Globus pallidus (tissue), 1 donor: ENCODE results near the gene GAB2.
"Not testable (repeated sequence)": the region's sequence is repeated elsewhere in the genome, so short reads cannot be mapped to it uniquely, and the experiment has no call there.

Experiments used
- DNase-seq: peaks from one replicate; pipeline ENCODE4 v3.0.0-alpha.2; 2015; ENCODE audit warnings: low spot score

Gene GAB2, protein sequence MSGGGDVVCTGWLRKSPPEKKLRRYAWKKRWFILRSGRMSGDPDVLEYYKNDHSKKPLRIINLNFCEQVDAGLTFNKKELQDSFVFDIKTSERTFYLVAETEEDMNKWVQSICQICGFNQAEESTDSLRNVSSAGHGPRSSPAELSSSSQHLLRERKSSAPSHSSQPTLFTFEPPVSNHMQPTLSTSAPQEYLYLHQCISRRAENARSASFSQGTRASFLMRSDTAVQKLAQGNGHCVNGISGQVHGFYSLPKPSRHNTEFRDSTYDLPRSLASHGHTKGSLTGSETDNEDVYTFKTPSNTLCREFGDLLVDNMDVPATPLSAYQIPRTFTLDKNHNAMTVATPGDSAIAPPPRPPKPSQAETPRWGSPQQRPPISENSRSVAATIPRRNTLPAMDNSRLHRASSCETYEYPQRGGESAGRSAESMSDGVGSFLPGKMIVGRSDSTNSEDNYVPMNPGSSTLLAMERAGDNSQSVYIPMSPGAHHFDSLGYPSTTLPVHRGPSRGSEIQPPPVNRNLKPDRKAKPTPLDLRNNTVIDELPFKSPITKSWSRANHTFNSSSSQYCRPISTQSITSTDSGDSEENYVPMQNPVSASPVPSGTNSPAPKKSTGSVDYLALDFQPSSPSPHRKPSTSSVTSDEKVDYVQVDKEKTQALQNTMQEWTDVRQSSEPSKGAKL

DNA sequence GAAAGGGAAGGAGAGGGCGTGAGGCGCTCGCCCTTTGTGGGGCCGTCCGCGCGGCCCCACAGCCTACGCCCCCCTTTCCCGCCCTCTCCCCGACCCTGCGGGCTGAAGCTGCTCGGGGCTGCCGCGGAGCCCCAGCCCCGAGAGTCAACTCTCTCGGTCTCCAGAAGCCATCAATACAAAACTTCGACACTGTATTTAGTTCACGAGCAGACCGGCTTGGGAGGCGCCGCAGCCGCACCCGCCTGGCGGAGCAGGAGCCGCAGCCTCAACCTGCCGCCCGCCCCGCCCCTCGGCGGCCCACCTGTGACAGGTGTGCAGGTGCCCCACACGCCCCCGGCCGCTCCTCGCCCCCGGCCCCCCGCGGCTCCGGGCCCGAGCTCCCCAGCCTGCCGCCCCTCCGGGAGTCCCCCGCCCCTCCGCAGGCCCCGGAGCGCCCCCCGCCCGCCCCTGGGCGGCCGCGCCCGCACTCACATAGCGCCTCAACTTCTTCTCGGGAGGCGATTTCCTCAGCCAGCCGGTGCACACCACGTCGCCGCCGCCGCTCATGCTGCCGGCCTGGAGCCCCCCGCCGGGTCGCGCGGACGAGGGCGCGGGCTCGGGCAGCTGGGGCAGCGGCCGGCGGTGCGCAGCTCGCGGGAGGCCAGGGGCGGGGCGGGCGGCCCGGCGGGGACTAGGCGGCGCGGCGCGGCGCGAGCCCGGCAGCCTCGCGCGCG lies at the start of gene GAB2:
TSS of gene GAB2 (minus strand) at position 646 of the 713 bp plus-strand sequence. CDS start at position 546, 100 bp downstream.
- no peak for DNase-seq

DNA sequence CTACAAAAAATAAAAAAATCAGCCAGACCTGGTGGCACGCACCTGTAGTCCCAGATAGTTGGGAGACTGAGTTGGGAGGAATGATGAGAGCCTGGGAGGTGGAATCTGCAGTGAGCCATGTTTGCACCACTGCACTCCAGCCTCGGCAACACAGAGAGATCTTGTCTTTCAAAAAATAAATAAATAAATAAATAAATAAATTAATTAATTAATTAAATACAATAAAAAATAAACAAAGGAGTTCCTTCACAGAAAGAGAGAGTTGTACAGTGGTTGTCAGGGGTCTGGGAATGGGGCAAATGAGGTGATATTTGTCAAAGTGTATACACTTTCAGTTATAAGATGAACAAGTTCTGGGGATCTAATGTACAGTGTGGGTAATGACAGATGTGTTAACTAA lies 49.8 kb upstream of the GAB2 start:
- no peak for DNase-seq

DNA sequence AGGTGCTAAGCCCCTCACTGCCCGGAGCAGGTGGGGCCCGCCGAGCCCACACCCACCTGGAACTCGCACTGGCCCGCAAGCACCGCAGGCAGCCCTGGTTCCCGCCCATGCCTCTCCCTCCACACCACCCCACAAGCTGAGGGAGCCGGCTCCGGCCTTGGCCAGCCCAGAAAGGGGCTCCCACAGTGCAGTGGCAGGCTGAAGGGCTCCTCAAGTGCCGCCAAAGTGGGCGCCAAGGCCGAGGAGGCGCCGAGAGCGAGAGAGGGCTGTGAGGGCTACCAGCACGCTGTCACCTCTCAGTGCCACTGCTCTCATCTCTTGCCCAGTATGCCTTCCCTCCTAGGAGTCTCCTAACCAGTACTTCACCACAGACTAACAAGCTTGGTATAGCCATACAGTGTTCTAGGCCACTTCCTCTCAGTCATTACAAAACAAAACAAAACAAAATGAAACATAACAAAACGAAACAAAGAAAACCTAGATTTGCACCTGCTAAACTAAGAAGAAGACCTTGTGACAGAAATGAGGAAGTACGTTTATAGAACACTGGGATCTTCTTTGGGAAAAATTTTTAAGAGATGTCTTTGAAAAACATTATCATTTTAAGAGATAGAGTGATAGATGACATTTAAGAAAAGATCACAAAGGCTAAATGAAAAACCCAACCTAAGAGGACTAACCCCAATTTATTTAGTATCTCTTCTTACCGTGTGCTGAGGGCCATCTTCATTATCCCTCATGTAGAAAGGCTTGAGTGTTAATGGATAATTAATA lies 47.7 kb upstream of the GAB2 start:
- no peak for DNase-seq

DNA sequence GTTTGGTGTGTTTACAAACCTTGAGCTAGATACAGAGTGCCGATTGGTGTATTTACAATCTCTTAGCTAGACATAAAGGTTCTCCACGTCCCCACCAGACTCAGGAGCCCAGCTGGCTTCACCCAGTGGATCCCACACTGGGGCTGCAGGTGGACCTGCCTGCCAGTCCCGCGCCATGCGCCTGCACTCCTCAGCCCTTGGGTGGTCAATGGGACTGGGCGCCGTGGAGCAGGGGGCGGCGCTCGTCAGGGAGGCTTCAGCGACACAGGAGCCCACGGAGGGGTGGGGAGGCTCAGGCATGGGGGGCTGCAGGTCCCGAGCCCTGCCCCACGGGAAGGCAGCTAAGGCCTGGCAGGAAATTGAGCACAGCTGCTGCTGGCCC lies 47.2 kb upstream of the GAB2 start:
- DNase-seq = not testable (repeated sequence)

DNA sequence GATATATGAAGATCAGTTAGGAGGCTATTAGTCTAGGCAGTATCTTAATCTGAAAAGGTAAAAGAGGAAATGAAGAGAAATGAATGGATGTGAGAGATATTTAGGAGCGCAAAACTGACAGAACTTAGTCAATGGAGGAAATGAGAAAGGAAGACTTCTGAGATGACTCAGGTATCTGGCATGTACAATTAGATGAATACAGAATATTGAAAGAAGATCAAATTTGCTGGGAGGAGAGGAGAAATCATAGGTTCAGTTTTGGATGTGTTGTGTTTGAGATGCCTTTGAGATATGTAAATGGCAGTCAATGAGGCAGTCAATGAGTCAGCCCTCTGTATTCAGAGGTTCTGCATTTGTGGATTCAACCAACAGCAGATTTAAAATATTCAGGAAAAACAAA lies 42.9 kb upstream of the GAB2 start:
- DNase-seq = no peak

DNA sequence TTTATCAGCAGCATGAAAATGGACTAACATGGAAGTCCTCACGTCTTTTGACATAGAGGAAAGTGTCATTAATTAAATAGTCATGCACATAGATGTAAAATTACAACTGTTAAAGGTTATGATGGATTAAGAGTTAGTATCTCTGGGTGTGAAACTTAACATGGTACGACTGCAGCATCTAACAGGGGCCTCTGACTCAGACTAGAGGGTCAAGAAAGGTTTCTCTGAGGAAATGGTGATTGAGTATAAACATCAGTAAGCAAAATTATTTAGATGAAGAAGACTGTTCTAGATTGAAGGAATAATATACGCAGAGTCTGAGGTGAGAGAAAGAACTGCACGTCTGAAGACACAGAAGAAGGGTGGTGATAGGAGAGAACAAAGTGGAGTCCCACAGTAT lies 42.1 kb upstream of the GAB2 start:
- DNase-seq = no peak

DNA sequence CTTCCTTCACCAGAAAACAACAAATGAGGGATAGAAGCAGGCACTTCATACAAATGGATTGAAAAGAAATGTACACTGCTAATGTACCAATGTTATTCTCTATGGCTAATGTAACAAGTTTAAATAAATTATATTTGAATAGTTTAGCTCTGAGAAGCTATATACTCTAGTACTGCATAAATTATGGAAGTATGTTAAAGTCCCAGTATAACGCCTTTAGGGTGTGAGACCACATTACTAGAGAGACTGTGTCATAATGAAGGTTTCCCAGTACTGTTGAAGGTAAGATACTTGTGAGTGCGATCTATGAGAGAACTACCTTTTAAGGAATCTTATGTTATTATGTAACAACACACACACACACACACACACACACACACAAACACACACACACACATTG lies 39.8 kb upstream of the GAB2 start:
- no peak for DNase-seq

DNA sequence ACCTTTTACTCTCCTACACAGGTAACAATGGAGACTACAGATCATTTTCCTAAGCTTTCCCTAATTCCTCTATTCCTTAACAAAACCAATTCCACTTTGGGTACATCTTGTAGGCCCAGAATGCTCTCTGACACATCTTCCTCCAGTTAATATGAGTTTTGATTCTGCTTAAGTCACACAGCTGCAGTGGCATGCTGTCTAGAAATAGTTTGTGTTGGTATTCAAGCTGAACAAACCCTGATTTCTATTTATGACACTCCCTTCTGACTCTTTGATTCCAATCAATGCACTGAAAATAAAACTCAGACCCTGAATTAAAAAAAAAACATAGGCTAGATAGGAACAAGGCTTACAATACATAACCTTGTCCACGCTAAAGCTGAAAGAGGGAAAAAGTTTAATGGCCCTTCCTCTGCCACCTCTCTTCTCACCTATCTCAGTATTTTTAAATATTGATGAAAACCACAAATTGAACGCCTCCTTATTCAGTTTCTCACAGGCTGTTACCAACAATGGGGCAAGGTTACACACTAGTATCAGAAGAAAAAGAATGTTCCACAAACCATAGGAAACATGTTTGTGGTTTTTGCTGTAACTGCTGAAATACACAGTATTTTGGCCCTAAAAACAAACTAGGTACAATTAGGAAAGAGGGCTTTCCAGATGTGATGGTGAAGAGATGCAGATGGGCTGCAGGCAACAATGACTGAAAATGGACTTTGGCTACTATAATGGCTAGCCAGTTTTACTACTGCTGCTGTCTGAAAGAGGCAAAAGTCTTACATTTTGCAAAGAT lies 35.7 kb upstream of the GAB2 start:
- no peak for DNase-seq

DNA sequence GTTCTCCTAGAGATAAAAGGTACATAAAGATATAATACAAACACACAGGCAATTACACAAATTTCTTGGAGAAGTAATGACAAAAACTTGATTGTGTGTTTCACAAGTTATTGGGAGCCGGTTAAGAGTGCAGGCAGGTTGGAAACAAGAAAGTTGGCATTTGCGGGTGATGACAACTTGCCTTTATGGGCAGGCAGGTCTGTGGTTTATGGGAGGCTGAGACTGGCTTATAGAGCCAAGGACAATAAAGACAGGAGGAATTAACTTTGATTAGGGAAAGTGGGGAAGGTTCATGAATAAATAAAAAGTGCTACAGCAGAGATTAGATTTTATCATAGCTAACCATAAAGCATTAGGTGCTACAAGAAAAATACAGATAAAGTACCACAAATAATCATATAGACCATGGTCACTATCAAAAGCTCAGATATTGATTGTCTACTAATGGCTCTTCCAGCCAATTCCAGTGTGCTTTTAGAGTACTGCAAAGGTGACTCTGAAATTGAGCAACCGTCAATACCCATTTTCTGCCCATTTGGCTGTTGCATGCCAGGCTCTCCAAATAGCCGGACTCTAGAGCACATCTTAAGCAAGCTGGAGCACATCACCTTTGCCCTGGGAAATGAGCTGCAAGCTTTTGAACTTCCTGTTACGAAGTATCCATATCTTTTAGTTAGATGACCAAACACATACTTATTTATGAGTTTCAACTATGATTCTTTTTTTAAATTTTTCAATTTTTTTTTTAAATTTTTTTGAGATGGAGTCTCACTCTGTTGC lies 33.9 kb upstream of the GAB2 start:
- no peak for DNase-seq

DNA sequence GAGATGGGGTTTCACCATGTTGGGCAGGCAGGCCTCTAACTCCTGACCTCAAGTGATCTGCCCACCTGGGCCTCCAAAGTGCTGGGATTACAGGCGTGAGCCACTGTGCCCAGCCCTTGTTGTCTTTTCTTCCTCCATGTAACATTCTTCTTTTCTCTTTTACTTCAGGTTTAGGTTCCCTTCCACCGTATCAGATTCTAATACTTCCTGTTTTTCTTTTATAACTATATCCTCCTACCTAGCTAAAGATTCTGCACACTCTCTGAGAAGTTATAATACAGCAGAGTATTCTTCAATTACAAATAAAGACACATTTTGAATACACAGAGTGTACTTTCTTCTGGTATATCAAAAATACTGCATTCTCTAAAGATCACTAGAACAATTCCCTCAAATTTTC lies 33.2 kb upstream of the GAB2 start:
- DNase-seq = no peak

DNA sequence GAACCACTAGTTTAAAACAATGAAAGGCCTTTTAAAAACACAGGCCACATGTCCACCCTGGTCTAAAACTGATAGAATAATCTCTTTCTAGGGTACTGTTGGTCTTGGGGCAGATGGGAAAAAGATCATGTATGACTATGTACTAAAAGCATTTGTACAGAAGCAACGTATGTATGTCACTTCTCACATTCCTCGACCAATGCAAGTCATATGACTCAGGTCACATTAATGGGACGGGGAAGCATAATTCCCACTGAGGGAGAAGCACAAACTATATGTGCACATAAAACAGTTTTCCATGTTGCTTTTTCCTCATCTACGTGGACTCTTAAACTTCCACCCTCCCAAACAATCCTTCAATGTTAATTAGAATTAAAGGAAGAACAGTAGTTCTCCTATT lies 32.2 kb upstream of the GAB2 start:
- DNase-seq = no peak

DNA sequence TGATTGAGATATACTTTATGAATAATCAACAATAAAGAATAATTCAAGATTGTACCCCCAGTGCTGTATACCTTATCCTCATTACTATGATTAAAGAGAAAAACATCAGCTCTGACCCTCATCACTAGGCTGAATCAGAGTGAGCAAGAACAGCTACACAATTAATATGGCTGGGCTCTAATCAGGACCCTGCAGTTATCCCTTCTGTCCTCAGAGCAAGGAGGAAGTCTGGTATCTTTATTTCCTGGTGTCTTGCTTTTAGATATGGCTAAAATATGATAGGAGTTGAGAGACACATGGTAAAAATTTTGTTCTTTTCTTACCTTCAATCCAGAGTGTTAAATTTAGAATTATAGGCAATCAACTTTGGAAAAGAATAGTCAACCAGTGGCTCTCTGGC lies 28.6 kb upstream of the GAB2 start:
- DNase-seq = no peak

DNA sequence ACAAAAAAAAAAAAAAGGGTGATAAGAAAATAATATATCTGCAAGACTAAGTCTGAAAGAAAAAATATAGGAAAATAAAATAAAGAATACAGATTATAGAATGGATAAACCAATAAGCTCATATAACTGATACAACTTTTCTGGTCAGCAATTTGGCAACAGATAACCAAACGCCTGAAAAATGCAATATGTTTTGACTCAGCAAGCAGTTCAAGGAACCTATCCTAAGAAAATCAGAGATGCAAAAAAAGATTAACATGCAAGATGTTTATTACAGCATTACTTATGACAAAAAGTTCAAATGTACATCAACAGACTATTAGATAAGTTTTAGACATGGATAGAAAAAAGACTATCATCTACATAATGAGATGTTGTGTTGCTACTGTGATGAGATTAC lies 27.1 kb upstream of the GAB2 start:
- no peak for DNase-seq

DNA sequence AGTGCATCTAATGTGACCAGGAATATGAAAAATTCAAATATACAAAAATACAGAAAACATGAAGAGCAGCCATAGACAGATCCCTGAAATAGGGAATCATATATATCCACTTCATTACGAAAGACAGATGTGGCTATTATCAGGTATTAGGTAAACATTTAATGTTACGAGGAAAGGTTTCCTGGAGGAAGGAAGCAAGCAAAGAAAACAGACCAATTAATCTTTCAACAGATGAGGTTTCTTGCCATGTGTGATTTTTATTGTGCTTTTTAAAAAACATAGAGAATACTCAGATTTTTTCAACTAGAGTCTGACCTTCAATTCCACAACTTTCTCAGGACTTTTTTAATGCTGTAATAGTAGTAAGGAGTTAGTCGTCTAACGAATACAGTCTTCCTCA lies 24.3 kb upstream of the GAB2 start:
- DNase-seq = no peak

DNA sequence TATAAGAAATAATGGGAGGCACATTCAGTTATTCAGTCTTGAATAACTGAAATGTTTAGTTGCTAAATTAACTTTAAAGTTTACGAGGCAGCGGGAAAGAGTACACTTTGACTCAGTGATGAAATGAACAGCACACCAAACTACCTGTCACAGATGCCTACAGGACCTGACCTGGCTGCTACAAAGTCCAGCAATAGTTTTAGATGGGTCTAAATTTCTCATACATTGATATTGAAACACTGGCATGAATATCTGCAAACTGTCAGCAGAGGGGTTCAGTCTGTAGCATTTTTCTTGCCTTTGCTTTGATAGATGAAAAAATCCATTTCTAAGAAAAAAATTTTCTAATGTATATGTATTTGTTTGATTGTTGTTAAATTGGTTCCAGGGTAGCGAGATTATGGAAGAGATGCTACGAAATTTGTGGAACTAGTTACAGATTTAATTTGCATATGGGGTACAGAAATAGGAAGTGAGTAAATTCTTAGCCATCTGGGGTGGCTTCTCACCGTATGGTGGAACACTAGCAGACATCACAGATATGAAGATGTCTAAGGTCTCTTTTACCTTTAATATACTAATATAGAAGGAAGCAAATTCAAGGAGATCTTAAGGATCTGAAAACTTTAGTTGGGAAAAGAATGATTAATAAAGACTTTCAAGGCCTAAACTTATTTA lies 20.8 kb upstream of the GAB2 start:
- DNase-seq = no peak

DNA sequence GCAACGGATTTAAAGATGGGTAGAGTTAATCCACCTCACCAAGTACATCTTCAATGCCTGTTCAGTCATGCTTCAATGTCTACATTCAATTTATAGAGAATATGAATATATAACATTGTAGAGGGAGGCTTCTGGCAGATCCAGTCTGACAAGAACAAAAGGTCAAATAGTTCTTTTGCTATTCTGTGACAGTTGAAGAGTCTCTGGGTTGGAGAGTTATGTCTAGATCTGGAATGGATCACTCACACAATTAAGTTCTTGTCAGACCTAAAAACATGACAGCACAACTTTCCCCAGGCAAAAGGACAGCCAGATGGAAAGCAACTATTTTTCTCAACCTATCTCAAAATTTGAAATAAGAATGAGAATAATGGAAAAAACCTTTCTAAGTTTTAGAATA lies 15.3 kb upstream of the GAB2 start:
- no peak for DNase-seq

DNA sequence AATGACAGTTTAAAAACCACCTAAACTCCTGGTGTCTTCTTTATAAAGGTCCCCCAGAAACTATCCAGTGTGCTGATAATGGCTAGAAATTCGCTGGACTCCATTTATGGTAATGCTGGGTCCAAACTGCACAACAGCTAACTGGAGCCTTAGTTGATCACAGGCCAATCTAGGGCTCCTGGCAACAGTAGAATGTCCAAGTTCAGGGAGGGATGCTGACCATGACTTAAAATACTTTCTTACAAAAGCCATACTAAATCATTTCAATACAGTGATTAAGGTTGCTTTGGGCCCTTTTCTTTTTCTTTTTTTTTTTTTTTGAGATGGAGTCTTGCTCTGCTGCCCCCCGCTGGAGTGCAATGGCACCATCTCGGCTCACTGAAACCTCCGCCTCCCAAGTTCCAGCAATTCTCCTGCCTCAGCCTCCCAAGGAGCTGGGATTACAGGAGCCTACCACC lies 14.5 kb upstream of the GAB2 start:
- no peak for DNase-seq

DNA sequence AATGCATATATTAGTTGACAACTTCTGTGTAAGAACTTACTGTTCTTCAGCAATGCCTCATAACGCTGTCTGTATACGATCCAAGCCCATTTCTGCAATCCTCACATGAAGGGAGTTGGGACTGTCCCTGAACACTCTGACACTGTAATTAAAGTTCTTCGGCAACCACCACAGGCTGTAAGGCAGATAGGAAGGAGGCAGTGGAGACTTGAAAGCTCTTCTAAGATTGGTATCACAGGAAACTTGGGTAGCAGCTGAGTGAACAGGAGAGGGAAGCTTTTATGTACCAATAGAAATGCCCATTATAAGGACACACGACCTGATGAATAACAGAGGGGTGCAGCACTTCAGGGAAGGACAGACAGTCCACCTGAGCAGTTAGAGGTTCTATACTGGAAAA lies 12.0 kb upstream of the GAB2 start:
- no peak for DNase-seq

DNA sequence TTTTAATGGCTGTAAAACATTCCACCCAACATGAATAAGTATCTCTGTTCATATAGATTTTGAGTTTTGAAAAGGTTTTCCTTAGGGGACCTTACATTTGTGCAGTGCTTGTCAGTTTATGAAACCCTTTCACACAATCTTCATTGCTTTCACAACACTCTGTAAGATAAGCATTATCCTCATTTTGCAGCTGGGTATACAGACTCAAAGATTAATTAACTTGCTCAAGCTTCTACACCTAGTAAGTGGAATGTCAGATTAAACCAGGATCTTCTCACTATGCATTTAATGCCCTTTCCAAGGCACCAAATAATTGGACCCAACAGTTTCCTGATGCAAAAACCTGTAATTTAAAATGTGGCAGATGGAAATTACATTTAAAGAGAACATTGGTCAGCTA lies 11.6 kb upstream of the GAB2 start:
- no peak for DNase-seq

DNA sequence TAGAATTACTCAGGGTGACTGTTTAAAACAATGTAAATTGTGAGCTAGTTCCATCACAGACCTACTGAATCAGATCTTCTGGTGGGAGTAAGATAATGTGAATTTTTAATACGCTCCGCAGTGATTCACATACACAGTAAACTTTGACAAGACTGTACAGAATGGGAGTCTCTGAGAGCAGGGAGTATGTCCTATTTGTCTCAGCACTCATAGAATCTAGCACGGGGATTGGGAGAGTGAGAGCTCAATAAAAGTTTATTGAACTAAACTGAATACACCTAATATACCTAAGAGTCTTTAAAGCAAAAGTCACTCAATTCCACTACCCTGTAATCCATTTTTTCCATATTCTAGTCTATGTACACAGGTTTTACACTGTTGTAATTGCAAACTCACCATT lies 11.2 kb upstream of the GAB2 start:
- DNase-seq = no peak
